Stimulated activated CD4-positive, alpha-beta T cell treated with anti-CD3 and anti-CD28 coated beads, Interleukin-1b, Interleukin-23, amount 100 ng/mL, for 48 hours (primary cell): ENCODE results near the gene RBKS.
A peak's percentile ranks its signal among the peaks of the same experiment; 100 is the strongest.

ENCODE experiments used
- DNase-seq: peaks from one replicate; pipeline ENCODE4 v3.0.0-alpha.2; 2020

The RBKS gene

DNA sequence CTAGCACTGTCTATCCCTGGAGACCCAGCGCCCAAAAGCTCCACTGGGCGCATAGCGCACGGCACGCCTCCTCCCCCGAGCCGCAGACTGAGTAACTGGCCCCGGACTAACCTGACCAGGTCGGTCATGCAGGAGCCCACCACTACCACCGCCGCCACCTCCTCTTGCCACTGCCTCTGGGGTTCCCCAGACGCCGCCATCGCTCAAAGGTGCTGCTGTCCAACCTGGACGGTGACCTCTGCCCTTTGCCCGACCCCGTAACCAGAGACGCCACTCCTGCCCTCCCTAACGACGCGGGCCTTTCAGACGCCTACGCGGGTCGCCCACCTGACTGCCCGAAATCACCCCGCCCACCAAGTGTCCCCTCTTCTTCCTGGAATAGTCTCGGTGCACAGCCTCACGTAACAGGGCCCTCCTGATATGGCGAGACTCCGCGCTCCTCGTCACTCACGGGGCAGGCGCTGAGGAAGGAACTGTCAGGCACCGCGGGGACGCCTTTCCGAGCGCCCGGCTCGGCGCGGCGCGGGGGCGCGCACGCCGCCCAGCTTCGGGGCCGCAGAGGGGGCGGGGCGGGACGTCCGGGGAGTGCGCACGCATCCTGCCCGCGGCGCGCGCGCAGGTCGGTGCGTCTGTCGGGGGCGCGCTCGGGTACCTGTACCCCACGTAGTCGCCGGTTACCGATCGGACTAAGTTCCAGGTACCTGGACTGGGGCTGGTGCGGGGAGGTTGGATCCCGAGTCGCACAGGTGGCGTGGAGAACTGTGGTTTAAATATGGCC, at the start of gene RBKS, which contains the start of gene BABAM2:
TSS of gene RBKS (minus strand) at position 242 of the 778 bp plus-strand sequence. CDS start at position 200, 42 bp downstream.
TSS of gene BABAM2 (plus strand) at position 584 of the 778 bp plus-strand sequence. CDS start 3,828 bp downstream, outside the sequence.
- DNase-seq = peak; percentile 89

DNA sequence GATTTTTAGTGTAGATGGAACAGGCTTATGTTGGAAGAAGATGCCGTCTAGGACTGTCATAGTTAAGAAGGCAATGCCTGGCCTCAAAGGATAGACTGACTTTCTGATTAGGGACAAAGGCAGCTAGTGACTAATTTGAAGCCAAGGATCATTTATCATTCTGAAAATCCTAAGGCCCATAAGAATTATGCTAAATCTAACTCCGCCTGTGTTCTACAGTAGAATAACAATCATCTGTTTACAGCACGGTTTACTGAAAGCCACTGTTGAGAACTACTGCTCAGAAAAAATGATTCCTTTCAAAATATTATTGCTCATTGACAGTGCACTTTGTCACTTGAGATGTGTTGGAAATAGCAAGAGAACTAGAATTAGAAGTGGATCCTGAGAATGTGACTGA, 44.8 kb upstream of the RBKS start:
- no peak for DNase-seq

DNA sequence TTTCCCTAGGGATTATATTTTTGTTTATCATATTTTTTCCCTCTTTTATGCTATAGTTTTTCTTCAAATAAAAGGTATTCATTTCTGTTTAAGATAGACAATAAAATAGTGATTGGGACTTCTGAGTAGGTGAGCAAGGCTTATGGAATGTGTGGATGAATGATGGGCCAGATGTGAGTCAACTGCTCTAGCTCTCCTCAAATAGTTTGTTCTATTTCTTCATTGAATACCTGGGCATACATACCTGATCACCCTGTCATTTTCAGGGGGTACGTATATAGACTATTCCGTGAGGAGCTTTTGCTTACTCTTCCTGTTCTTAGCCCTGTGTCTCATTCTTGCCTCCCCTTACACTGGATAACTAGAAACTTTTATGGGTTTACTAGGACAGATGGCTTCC, 42.2 kb upstream of the RBKS start:
- DNase-seq = no peak

DNA sequence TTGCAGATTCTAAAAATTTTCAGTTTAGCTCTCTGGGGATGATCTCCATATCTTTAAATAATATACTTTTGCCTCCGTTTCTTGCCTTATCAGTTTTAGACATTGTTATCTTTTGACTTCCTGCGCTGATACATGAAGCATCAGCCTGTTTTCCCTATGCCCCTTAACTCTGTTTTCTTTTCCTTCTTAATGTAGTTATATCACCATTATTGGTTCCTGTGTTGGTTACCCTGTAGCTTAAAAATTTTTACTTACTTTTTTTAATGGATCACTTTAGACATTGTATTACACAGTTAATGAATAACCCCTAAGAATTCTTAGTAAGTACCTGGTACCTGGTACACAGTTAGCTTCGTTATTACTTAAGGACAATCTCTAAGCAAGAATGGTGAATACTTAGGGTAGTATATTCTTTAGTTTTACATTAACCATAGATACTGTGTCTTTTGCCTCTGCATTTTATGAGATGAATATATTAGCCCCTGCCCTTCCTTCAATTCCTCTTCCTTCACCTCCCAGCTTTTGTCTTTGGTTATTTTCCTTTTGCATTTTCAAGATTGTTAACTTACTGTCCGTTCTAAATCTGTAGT, 41.3 kb upstream of the RBKS start:
- DNase-seq = no peak

DNA sequence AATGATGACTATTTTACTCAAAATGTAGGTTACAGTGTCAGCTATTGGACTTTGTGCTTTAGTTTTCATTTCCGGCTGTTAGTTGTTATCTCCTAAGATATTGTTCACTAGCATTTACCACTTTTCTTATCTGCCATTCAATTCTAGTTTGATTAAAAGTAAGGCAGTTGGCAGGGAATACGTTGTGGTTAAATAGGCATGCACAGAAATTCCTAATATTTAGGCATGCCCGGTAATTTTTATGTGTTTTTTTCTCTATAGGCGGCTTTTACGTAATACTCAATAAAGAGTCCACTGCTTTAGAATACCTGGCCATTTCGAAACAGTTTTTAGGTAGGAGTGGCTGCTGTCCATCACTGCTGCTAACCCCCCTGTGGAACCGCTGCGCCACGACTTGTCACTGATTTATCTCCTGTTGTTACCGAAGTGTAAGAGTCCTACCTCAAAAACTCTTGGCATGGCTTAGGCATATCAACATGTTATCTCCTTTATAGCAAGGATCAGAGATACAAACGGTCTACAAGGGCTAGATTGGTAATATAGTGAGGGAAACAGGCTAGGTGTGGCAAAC, 39.8 kb upstream of the RBKS start:
- DNase-seq = no peak

DNA sequence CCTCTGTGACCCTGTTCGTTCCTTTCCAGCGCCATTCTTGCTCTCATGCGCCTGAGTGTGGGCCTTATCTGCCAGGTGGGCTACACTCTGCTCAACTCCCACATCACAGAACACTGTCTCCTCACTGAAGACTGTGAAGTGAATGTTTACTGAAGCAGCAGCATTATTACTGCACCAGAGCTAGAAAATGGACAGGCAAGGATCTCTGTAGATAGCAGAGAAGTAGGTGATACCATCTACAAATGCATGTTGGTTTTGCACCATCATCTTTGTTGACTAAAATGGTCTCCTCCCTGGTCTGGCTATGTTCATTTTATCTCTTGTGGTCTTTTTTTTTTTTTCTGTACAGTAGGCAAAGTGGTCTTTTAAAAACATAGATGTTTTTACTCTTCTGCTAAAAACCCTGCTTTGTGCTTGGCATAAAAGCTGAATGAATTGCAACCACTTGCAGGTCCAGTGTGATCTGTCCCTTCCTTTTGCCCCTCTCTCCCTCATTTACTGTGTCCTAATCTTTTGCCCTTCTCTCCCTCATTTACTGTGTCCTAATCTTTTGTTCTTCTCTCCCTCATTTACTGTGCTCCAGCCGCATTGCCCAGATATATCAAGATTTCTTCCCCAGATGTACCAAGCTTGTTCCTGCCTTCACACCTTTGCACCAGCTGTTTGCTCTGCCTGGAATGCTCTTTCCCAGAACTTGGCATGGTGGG, 35.7 kb upstream of the RBKS start:
- no peak for DNase-seq

DNA sequence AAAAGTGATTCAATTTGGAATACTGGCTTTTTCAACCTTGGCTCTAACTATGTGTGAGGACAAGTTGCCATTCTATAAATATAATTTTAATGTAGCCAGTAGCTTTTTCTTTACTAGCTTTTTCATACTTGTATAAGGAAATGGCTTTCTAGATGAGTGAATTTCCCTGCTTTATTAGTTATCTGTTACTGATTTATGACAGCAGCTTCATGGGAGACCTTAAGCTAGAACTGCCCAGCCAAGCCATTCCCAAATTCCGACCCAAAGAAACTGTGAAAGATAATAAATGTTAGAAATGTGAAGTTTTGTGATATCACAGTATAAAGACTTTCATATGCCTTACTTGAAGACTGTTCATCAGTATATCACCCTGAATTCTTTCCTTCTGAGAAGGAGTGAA, 32.7 kb upstream of the RBKS start:
- no peak for DNase-seq

DNA sequence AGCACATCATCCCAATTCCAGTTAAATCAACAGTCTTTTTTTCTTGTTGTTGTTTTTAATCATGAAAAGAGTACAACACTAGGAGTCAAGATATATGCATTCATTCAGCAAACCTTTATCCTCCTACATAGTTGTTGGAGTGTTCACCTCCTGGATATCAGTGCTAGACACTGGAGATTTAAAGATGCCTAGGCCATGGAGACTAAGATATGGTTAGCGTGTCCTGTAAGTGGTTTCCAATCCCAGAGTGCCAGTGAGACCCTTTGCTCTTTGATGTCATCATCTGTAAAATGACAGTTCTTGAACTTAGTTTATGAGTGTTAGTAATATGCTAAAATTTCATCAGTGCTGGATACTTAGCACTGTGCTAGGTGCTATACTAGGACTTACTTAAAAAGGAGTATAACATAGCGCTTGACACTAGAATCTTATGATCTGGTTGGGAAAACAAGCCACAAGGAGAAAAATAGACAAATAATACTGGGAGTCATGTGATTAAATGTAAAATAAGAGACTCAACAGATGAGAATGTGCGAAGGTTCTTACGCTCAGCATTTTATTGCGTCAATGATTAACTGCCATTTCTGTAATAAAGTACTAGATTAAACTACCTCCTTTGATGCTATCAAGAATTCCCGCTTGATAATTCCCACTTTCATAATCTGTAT, 31.8 kb upstream of the RBKS start:
- no peak for DNase-seq

DNA sequence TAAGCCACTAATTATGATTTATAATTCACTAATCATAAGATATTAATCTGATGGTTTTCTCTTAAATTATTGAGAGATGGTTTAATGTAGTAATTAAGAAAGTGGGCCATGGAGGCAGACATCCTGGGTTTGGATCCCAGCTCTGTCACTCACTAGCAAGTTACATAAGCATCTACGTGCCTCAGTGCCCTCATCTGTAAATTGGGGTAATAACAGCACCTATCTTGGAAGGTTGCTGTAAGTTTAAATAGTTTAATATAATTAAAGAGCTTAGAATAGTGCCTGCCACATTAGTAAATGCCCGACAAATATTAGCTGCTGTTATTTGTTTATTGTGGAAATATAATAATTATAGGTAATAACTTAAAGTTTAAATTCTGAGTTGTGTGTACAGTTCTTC, 31.2 kb upstream of the RBKS start:
- DNase-seq = no peak

DNA sequence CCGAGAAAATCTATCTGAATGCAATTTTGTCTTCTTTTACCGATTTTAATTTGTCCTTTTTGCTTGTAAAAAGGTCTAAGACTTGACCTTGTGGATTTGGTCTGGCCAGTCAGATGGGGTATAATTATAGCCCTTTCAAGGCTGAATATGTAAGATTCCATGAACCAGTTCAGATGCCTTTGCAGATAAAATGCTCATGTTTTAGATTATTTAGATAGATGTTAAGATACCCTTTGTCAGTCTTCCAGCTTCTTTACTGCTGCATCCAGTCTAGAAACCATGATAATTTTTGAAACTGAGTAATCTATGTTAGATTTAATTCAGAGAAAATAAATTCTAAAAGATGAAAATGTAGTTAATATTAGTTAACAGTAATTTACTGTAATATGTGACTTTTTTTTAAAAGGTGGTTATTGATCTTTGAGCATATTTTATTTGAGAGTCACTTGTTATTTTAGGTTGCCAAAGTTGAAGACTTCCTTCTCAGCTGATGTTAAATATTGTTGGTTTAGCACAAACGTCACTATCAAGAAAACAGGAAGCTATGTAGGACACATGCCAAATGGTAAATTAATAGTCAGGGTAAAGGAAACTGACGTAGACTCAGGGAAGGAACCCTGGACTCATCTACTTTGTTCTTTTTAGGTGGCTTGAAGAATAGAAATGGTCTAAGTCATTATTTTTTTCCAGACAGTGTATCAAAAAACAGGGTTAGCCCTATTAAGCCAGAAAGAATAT, 30.1 kb upstream of the RBKS start:
- no peak for DNase-seq

DNA sequence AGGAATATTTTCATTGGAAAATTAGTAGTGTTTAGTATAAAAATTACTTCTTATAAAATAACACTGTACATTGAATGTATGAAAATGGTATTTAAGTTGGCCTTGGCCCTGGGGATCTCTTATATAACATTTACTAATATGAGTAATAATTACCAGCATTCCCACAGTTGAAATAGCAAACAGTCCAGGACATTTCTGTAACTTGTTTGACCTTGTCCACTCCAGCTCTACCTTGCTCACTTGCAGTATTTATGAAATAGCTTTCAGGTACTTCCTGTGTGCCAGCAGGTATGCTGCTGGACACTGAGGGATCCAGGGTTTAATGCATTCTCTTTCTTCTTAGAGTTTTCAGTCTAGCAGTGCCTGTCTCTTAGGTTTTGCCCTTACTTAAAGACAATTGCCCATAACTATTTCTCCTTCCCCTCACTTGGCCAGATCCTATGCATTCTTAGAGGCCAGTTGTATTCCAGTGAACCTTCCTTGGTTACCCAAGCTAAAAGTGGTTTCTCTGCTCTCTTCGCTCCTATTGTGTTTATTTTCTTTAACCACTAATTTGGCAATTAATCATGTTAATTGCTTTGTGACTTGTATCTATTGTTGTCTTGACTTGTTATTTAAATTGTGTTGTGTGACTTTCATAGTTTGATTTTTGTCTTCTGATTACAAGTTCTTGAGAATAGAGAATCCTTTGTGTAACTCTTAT, 26.3 kb upstream of the RBKS start:
- DNase-seq = no peak

DNA sequence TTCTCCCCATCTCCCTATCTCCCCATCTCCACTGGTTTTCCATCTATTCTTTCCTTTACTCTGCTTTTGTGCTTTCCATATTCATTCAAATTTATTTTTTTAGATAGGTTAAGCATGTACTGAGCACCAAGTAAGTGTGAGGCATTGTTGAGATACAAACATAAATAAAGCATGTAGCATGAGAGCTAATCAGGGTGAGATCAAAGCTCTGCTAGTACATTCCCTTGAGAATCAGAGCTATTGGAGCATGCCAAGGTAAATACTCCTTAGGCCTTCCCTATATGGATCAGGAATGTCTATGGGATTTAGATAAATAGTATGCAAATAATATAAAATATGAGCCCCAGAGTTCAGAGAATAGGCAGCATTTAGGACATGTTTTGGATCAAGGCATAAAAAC, 25.7 kb upstream of the RBKS start:
- DNase-seq = no peak

DNA sequence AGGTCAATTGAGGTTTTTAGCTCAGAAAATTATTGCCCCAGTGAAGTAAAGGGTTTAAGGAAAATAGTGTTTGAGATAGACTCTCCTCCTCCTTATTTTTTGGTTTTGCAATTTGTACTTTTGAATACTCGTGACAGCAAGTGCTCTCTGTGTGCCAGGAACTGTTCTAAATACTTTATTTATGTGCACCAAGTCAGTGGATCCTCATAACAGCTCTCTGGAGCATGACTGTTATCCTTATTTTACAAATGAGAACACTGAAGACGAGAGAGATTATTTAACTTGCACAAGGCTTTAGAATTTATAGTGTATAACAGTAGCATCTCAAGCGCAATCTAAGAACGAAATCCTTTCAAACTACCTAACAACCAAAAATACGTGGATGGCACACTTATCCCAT, 25.0 kb upstream of the RBKS start:
- no peak for DNase-seq

DNA sequence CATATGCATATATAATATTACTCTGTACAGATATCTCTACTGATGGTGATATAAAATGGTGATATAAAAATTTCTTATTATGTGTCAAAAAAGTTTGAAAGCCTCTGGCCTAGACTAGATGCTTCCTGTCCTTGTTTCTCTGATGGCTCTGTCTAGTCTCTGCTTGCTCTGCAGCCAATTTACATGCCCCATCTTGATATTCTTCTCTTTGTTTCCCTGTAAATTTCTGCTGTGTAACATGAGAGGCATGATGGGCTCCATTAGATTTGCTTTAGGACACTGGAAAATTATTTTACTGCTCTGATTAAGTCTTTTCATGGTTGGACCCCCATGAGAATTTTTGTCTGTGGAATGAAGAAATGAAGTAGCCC, 24.6 kb upstream of the RBKS start:
- no peak for DNase-seq

DNA sequence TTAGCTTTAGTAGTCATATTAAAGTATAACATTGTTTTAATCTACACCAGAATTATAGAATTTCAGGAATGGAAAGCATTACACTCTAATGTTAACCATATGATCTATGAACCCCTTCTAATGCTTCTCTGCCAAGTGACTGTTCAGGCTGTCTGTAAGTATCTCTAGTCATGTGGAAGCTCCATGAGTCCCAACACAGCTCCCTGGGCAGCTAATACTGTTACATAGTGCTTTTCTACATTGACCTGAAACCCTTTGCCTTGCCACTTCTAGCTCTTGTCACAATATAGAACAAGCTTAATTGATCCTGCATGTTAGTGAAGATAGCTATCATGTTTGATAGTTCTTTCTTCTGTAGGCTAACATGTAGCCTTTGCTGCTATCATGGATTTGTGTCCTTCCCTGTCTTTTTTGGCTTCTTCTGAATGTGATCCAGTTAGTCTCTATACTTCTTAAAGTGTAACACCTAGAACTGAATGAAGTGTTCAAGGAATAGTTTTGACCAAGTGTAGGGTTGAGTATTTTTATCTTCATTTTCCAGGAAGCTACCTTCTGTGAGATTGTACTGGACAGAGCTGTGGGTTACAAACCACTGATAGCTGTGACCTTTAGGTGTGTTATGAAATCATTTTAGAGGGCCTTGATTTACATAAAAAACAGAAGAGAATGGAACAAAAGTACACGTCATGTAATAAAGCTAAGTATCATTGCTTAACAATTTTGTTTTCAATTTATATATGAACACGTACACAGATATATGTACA, 24.0 kb upstream of the RBKS start:
- no peak for DNase-seq

DNA sequence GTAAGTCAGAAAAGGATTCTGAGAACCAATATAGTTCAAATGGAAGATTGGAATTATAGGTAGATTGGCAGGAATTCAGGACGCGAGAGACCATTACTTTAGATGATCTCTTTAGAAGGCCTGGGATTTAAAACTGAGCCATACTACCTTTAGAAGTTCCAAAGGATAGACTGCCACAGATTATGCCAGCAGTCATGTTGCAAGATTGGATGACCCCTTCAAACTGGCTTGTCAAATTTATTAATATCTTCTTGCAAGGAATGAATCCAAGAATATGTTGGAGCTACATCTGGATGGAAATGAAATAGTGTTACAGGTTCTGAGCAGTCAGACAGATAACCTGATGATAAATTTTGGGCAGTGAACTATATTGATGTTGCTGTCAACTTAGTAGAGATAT, 22.3 kb upstream of the RBKS start:
- no peak for DNase-seq

DNA sequence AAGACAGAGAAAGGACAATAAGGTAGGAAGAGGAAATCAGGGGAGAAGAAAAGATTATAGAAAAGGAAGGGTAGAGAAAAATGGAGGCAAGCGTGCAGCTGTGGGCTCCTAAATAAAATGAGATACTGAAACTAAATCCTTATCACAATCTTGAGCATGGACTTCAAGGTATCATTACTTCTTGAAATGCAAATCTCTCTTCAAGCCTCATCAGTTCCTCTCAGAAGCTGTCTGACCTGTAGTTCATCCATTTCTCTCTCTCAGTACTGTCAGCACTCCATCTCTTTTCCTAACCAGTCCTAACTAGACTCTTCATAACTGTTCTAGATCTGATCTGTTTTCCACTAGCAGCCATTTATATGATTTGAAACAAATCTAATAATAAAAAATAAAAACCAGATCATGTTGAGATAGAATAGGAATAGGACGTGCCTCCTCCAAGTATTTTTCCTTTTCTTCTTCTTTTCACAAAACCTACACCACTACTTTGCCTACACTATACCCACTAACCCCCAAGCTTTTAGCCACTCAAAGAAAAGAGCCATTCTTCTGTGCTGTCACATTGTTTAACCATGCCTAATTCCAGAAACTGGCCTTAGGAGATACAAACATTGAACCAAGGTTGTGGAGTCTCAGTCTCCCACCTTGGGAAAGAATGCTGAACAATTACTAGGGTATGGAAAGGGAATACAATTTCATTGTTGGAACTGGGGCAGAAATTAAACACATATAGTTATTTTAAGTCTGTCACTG, 21.4 kb upstream of the RBKS start:
- DNase-seq = no peak

DNA sequence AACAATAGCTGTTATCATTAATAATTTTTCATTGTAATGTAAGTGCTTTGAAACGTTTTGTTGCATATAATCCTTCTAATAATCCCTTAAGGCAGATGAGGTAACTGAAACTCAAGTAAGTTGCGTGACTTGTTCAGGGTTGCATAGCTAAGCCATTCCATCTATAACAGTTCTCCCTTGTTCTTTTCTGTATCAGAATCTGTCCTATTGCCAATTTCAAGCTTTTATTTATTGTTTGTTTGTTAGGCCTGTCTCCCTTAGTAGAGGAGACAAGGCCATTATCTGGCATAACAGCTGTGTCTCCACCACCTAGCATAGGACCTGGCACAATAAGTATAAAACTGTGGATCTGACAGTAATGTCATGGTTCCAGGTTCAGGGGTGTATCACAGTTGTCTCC, 19.7 kb upstream of the RBKS start:
- no peak for DNase-seq

DNA sequence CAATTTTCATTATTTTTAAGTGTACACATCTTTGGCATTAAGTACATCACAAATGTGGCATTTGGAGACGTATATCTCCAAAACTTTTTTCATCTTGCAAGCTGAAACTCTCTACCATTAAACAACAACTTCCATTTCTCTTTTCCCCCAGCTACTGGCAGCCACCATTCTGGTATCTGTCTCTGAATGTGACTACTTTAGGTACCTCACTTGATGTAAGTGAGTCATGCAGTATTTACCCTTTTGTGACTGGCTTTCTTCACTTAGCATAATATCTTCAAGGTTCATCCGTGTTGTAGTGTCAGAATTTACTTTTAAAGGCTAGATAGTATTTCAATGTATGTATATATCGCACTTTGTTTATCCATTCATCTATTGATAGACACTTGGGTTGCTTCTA, 17.4 kb upstream of the RBKS start:
- no peak for DNase-seq

DNA sequence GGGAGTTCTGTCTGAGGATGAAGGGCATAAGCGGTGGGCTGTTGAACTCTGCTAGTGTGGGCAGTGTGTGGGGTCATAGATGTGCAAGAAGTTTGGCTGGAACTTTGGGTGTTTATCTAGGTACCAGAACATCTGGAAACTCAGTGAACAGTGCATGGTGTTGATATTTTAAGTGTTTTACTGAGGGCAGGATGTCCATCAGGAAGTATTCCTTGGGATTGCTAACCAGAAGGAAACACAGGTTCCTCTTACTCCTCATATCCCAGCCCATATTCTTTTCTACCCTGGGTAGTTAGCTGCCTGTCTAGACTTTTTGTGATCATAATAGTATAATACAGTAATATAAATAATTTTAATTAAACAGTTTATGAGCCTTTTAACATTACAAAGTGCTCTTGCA, 15.9 kb upstream of the RBKS start:
- no peak for DNase-seq

DNA sequence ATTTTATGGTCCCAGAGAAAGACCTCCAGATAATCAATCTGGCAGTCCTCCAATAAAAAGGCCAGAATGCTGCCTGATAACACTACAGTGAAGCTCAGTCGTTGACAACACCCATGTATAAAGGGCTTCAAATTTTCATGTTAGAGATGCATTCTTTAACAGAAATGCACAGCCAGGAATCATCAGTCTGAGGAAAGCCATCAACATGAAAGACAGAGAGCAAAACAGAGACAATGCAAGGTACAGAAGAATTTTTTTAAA, 14.1 kb upstream of the RBKS start:
- no peak for DNase-seq
